SK-N-SH (cell line): Measurements from ENCODE around the gene MRAP2.
"Not testable (repeated sequence)": the region's sequence is repeated elsewhere in the genome, so short reads cannot be mapped to it uniquely, and the experiment has no call there.

Source experiments
- CTCF ChIP-seq: fragments of 200-600 bp; sonication (generic); IDR thresholded peaks from 2 replicates; pipeline ENCODE4 v1.6.1; 2017; ENCODE audit warnings: antibody characterized with exemption, mild to moderate bottlenecking, moderate library complexity
- EP300 ChIP-seq, 2 experiments: IDR thresholded peaks; 2 replicates each; pipeline versions ENCODE4 v1.4.0 to v1.6.1; 2012; ENCODE audit warnings: borderline replicate concordance in 1 of 2, low read depth in 1 of 2, low read length in 1 of 2
- POLR2AphosphoS5 ChIP-seq: IDR thresholded peaks from 2 replicates; pipeline ENCODE4 v1.6.1; 2012; ENCODE audit warnings: low read depth, low read length
- USF2 ChIP-seq: fragments of 150-350 bp; IDR thresholded peaks from 2 replicates; pipeline ENCODE4 v1.6.1; 2017; ENCODE audit warnings: antibody characterized with exemption, low read length, low read depth, borderline replicate concordance
- YY1 ChIP-seq: IDR thresholded peaks from 2 replicates; pipeline ENCODE4 v1.4.0; 2012; ENCODE audit warnings: low read depth, mild to moderate bottlenecking

GRCh38 chr6:84129588-84129987 lies 96.0 kb downstream of the MRAP2 start:
- not testable (repeated sequence) for TF ChIP-seq POLR2AphosphoS5; EP300 (IDR thresholded peaks at IDR 0.05; ENCODE audit: borderline replicate concordance in 1 of 2, low read depth in 1 of 2, low read length in 1 of 2); CTCF; YY1; USF2
